SH-SY5Y (cell line): ENCODE measurements around the gene HDDC3.

Source experiments
- GATA2 ChIP-seq: IDR thresholded peaks from 2 replicates; pipeline ENCODE4 v1.6.1; 2011; ENCODE audit warnings: mild to moderate bottlenecking, low read depth, low read length
- GATA3 ChIP-seq: IDR thresholded peaks from 2 replicates; pipeline ENCODE4 v1.6.1; 2011; ENCODE audit warnings: low read depth, mild to moderate bottlenecking, low read length, moderate library complexity

The HDDC3 gene

GRCh38 chr15:90957791-90958190 lies 25.4 kb upstream of the HDDC3 start:
- no peak for TF ChIP-seq GATA2
- TF ChIP-seq GATA3 = no peak

GRCh38 chr15:90957031-90957790 lies 24.9 kb upstream of the HDDC3 start:
- no peak for TF ChIP-seq GATA2
- TF ChIP-seq GATA3 = no peak

- no peak; the same call in 1 of the 2 replicates for TF ChIP-seq GATA2
- no peak for TF ChIP-seq GATA3
Observed at GRCh38 chr15:90956274-90957030, 24.1 kb upstream of the HDDC3 start.

- no peak for TF ChIP-seq GATA2
- TF ChIP-seq GATA3 = no peak
Observed at GRCh38 chr15:90955624-90956273, 23.4 kb upstream of the HDDC3 start.

- TF ChIP-seq GATA3 = no peak
- no peak for TF ChIP-seq GATA2
Observed at GRCh38 chr15:90954712-90955623, 22.6 kb upstream of the HDDC3 start, which contains the start of gene RCCD1. RCCD1 (plus strand) TSS chr15:90954884; CDS start chr15:90956735, 1,851 bp downstream.

GRCh38 chr15:90953947-90954711 lies 21.8 kb upstream of the HDDC3 start:
- TF ChIP-seq GATA2 = no peak
- no peak for TF ChIP-seq GATA3

- TF ChIP-seq GATA3 = no peak
- TF ChIP-seq GATA2 = no peak
Observed at GRCh38 chr15:90952901-90953677, 20.7 kb upstream of the HDDC3 start.

- TF ChIP-seq GATA2 = no peak
- no peak for TF ChIP-seq GATA3
Observed at GRCh38 chr15:90950676-90951075, 18.3 kb upstream of the HDDC3 start.

- no peak for TF ChIP-seq GATA2
- TF ChIP-seq GATA3 = no peak
Observed at GRCh38 chr15:90949979-90950675, 17.8 kb upstream of the HDDC3 start.

GRCh38 chr15:90948506-90948905 lies 16.2 kb upstream of the HDDC3 start:
- TF ChIP-seq GATA2 (no peak), GATA3 (no peak)

- TF ChIP-seq GATA2 (no peak), GATA3 (no peak)
Observed at GRCh38 chr15:90947577-90948357, 15.4 kb upstream of the HDDC3 start.
